Lung (tissue), 12 donors: ENCODE results near the gene BDH1. TPM values are rescaled to one million over a fixed set of nuclear protein-coding genes. Genes with fewer than 3 reads are reported as not detected.

Experiments used
- ATAC-seq: fragments of 200-7000 bp; cut with Tn5 transposase; one replicate; pipeline ENCODE4 v1.9.1; 2020; ENCODE audit warnings: moderate number of reproducible peaks; ENCODE audit not compliant: insufficient read depth, low FRiP score
- DNase-seq, 3 donors: peaks; one replicate each; pipeline ENCODE4 v3.0.0-alpha.2; 2013 to 2017
- H3K27ac ChIP-seq, 2 donors: one replicate each; pipeline ENCODE4 v1.5.1; 2013; ENCODE audit warnings: mild to moderate bottlenecking in 2 of 2, moderate library complexity in 2 of 2, control low read depth in 1 of 2, inconsistent platforms in 1 of 2, low read depth in 1 of 2, low read length in 1 of 2
- H3K27me3 ChIP-seq, 3 donors: one replicate each; pipeline ENCODE4 v1.5.1; 2013; ENCODE audit warnings: low read length in 2 of 3; ENCODE audit not compliant: control insufficient read depth in 3 of 3, insufficient read depth in 3 of 3
- H3K36me3 ChIP-seq, 4 donors: one replicate each; pipeline ENCODE4 v1.5.1; 2013; ENCODE audit warnings: low read length in 4 of 4, mild to moderate bottlenecking in 1 of 4, moderate library complexity in 1 of 4; ENCODE audit not compliant: control insufficient read depth in 4 of 4, insufficient read depth in 4 of 4
- H3K4me1 ChIP-seq, 5 donors: one replicate each; pipeline ENCODE4 v1.5.1; 2013; ENCODE audit warnings: low read length in 5 of 5, mild to moderate bottlenecking in 2 of 5, moderate library complexity in 1 of 5; ENCODE audit not compliant: control insufficient read depth in 5 of 5, insufficient read depth in 5 of 5
- H3K4me3 ChIP-seq: one replicate; pipeline ENCODE4 v1.5.1; 2013; ENCODE audit warnings: mild to moderate bottlenecking, control low read depth, moderate library complexity
- H3K9ac ChIP-seq, 2 donors: one replicate each; pipeline ENCODE4 v1.5.1; 2013; ENCODE audit warnings: low read length in 2 of 2, control low read depth in 1 of 2; ENCODE audit not compliant: insufficient read depth in 1 of 2
- H3K9me3 ChIP-seq, 4 donors: one replicate each; pipeline ENCODE4 v1.5.1; 2013; ENCODE audit warnings: low read length in 3 of 4, mild to moderate bottlenecking in 1 of 4, moderate library complexity in 1 of 4; ENCODE audit not compliant: control insufficient read depth in 4 of 4, insufficient read depth in 3 of 4
- WGBS, 2 donors: extraction: QIAGEN DNeasy Blood & Tissue Kit; methylation state at CpG; one replicate each; pipeline ENCODE4 v1.1.7; 2013; 5-methylcytosine and 5-hydroxymethylcytosine counted together
- polyA plus RNA-seq, 2 donors: library from polyadenylated mRNA; stranded (reverse); fragments of 200-250 nt; gene quantifications; one replicate each; pipeline ENCODE4 v1.2.1, GENCODE V29; 2013
- total RNA-seq, 2 donors: library from RNA; depleted of rRNA in 1 of 2; stranded (reverse); fragments of >200 nt in 1 of 2; gene quantifications; one replicate each; pipeline ENCODE4 v1.2.1, GENCODE V29; 2014 to 2021
- TF ChIP-seq, protein P1 (sequence below): IDR thresholded peaks from 2 replicates; pipeline ENCODE4 v1.5.1; 2012; ENCODE audit warnings: mild to moderate bottlenecking; ENCODE audit errors: control extremely low read depth, extremely low read depth
- donor health status: control.
- donor health status: control.
- donor health status: Bipolar disorder and iron deficiency.
- donor health status: healthy.
- donor health status: DM: yes; HTN: yes; CAD: no.

BDH1 gene
- total and polyA plus RNA-seq, 4 donors = 14.3 to 32.8 (median 17.0) TPM

DNA sequence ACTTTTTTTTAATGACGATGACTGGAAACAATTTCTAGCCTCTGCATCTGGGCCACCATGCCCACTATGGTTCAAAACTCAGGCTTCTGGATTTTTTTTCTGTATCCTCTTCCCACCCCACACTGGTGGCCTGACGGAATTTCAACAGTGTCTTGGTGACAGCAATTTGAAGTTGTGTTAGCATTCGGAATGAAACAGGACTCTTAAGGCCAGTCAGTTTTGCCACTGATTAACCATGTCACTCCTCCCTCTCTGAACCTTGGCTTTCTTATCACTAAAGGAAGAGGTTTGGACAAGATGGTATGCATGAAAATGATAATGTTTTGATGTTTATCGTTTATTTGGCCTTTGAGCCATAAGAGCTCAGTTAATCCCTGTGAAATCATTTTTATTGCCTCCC lies 41.6 kb upstream of the BDH1 start:
- DNase-seq (no peak), ATAC-seq (no peak)
- peaks cover 0 to 1% (median 0%) of the 10 kb centered on the region in 4 donors for H3K9me3 ChIP-seq
- H3K4me3 ChIP-seq = no peak overlapping the region
- no peak overlapping the region for H3K9ac ChIP-seq
- peaks cover 0 to 3% (median 0%) of the 10 kb centered on the region in 4 donors for H3K36me3 ChIP-seq
- H3K27me3 ChIP-seq = no peaks in the 10 kb centered on the region
- H3K27ac ChIP-seq = no peak overlapping the region
- TF ChIP-seq, protein P1, sequence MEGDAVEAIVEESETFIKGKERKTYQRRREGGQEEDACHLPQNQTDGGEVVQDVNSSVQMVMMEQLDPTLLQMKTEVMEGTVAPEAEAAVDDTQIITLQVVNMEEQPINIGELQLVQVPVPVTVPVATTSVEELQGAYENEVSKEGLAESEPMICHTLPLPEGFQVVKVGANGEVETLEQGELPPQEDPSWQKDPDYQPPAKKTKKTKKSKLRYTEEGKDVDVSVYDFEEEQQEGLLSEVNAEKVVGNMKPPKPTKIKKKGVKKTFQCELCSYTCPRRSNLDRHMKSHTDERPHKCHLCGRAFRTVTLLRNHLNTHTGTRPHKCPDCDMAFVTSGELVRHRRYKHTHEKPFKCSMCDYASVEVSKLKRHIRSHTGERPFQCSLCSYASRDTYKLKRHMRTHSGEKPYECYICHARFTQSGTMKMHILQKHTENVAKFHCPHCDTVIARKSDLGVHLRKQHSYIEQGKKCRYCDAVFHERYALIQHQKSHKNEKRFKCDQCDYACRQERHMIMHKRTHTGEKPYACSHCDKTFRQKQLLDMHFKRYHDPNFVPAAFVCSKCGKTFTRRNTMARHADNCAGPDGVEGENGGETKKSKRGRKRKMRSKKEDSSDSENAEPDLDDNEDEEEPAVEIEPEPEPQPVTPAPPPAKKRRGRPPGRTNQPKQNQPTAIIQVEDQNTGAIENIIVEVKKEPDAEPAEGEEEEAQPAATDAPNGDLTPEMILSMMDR = no peak
- WGBS, 2 donors = 63 to 86% methylated on average over 4 of the region's 4 CpGs
- peaks cover 0 to 4% (median 0%) of the 10 kb centered on the region in 5 donors for H3K4me1 ChIP-seq

DNA sequence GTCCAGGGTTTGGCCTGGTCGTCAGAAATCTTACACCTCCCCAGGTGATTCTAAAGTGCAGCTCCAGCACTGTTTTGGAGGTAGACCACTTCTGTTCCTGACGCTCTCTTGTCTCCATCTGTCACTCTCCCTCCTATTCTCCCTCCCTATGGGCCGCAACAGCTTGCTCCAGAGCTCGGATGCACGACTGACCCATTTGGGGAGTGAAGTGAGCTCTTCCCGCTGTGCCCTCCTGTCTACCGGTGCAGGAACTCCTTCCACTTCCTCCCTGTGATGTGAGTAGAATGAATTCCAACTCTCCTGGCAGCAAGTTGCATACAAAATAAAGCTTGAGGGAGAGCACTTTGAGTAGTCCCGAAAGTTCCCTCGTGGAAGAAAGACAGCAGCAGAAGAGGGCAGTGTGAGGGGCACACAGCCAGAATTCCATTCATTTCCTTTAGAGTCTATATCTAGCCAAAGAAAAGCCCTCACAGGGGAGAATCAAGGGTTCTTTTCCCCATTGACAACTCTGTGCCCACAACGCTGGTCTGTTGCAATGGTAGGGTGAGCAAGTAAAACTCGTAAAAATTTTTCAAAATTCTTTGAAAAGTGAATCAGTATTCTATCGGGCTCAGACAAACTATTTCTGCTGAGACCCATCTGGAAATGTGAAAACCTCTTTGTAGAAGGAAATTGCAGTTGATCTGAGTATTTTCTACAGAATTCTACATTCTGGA lies 39.9 kb upstream of the BDH1 start:
- WGBS, 2 donors = 58 to 72% methylated on average over 12 of the region's 12 CpGs

DNA sequence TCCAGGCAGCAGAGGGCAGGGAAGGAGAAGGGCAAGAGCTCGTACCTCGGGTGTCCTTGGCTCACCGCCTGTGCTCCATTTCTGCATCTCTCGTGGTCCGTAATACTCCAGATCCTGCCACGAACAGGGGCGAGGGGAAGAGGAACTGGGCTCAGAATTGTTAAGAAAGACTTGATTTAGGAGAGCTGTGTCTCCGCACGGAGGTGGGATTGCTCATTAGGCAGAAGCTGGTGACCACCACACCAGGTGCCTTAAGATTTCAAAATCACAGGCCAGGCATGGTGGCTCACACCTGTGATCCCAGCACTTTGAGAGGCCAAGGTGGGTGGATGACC lies 37.2 kb upstream of the BDH1 start:
- H3K36me3 ChIP-seq = no peaks in the 10 kb centered on the region
- TF ChIP-seq, protein P1 = no peak
- H3K27ac ChIP-seq = no peak overlapping the region
- no peaks in the 10 kb centered on the region for H3K4me1 ChIP-seq
- no peak overlapping the region for H3K4me3 ChIP-seq
- ATAC-seq (no peak), DNase-seq (no peak)
- peaks cover 0 to 1% (median 0%) of the 10 kb centered on the region in 4 donors for H3K9me3 ChIP-seq
- no peaks in the 10 kb centered on the region for H3K27me3 ChIP-seq
- 47 to 74% methylated on average over 9 of the region's 9 CpGs for WGBS, 2 donors
- no peak overlapping the region for H3K9ac ChIP-seq

More for the DNA sequence above, 39.9 kb upstream of the BDH1 start:
- no peak overlapping the region for H3K4me3 ChIP-seq
- peaks cover 0 to 4% (median 0%) of the 10 kb centered on the region in 5 donors for H3K4me1 ChIP-seq
- DNase-seq (peak in 1 of 3 donors; percentile 18), ATAC-seq (no peak)
- TF ChIP-seq, protein P1 = no peak
- peaks cover 0 to 3% (median 0%) of the 10 kb centered on the region in 4 donors for H3K36me3 ChIP-seq
- H3K27ac ChIP-seq = no peak overlapping the region
- H3K9me3 ChIP-seq = peaks cover 0 to 1% (median 0%) of the 10 kb centered on the region in 4 donors
- no peak overlapping the region for H3K9ac ChIP-seq
- no peaks in the 10 kb centered on the region for H3K27me3 ChIP-seq
